Fibroblast of skin of back (primary cell): ENCODE results near the gene CHST11.
"Not testable (repeated sequence)": the region's sequence is repeated elsewhere in the genome, so short reads cannot be mapped to it uniquely, and the experiment has no call there.

Experiments used
- DNase-seq: peaks from one replicate; pipeline ENCODE4 v3.0.0-alpha.2; 2013

The CHST11 gene

GRCh38 chr12:104529130-104529874 is 72.6 kb downstream of the CHST11 start:
- no peak for DNase-seq

DNA sequence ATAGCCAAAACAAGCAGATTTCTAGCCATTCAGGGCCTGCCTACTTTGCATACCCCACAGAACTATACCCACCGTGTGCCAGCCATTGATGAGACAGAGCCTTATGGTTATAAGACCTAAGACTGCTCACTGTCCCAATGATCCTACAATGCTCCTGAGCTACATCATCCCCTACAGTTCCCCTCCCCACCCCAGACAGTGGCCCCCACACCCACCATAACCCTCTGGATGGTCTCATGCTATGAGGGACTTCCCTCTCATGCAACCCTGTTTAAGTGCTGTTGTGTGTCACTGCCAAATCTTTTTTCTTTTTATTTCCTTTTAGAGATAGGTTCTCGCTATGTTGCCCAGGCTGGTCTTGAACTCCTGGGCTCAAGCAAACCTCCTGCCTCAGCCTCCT is 75.9 kb downstream of the CHST11 start:
- no peak for DNase-seq

DNA sequence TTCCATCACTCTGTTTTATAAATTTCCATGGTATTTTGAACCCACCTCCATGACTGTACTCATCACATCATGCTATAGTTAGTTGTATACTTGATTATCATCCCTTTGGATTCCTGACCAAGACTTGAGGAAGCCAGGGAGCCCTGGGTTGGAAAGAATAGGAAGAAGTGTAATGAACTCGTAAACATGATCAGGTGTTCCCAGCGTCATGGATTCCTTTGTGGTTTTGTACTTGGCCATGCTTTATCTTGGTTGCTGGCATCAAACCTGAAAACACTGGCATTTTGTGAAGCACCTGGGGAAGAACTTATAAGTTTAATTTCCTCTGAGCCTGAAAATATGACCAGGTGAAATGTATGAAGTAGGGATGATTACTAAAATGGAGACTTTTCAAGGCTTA is 76.4 kb downstream of the CHST11 start:
- no peak for DNase-seq

- no peak for DNase-seq
Observed at GRCh38 chr12:104534162-104534856, 77.6 kb downstream of the CHST11 start.

- no peak for DNase-seq
Observed at GRCh38 chr12:104534857-104535248, 78.1 kb downstream of the CHST11 start.

DNA sequence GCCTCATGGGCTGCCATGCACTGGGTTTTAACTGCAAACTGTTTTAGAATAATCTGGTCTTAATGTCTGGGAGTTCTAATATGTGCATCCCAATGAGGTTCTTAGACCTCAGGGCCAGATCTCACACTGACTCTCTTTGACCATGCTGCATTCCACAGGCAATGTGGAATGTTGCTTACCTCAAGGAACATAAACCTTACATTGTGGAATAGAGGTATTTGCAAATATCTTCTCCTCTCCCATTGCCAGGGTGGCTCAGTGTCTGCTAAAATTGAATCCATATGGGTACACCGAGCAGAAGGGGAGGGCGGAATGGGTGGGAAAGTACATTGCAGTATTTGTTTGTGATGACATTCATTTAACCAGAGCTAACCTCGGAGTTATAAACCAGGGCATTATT is 78.6 kb downstream of the CHST11 start:
- DNase-seq: peak; percentile 15

GRCh38 chr12:104536841-104537240 is 80.1 kb downstream of the CHST11 start:
- DNase-seq: no peak

GRCh38 chr12:104538056-104538455 is 81.3 kb downstream of the CHST11 start:
- peak; percentile 22 for DNase-seq

DNA sequence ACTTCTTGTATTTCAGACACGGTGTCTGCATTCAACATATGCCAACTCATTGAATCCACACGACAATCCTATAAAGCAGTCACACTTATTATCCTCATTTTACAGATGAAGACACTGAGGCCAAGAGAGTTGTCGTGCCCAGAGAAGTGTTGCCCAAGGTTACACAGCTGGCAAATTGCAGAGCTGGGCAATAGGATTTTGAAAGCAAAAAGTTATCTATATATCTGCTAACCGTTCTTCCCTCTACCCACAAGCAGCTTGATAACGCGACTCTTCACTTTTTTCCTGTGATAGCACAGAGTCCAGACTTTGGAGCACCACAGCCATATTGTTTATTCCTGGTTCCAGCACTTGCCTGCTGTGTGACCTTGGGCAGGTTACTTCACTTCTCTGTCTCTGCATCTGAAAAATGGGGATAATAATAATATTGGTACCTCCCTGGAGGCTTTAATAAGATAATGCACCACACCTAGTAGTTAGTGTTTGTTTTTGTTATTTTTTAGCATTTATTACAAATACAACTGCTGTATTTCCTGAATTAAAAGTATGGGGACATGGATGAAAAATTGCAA is 82.2 kb downstream of the CHST11 start:
- DNase-seq: no peak

DNA sequence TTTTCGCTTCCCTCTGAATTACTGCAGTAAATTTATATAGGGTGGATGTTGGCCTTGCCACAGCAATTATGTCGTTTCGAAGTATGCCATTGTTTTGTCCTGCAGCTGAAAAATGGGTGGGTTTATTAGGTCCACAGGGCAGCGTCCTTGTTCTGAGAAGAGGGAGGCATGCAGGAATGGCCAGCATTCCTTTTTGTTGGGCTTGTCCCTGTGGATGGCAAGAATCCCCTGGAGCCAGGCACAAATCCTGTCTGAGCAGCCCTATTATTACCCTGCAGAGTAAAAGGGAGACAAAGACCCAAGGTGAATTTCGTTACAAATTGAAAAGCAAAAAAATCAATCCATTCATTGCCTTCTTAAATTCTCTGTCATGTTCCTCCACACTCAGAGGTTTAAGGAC is 88.1 kb downstream of the CHST11 start:
- no peak for DNase-seq

DNA sequence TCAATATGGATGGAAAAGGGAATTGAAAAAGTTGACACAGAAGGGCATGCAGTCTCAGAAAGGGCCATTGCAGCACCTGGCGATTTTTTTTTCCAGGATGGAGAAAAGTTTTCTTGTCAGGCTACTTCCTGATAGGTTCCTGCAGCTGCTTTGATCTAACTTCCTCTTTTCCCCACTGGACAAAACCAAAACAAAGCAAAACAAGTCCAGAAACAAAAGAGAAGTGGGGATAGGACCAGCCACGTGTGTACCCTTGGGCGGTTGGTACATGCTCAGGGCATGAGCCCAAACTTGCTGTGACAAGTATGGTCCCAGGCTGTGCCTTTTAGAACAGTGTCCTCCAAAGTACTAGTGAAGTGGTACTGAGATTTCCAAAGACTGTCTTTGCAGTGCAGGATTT is 89.8 kb downstream of the CHST11 start:
- DNase-seq: no peak

- DNase-seq: no peak
Observed at GRCh38 chr12:104547235-104547634, 90.5 kb downstream of the CHST11 start.

- peak; percentile 64 for DNase-seq
Observed at GRCh38 chr12:104549815-104550480, 93.2 kb downstream of the CHST11 start.

GRCh38 chr12:104551313-104551931 is 94.7 kb downstream of the CHST11 start:
- no peak for DNase-seq

DNA sequence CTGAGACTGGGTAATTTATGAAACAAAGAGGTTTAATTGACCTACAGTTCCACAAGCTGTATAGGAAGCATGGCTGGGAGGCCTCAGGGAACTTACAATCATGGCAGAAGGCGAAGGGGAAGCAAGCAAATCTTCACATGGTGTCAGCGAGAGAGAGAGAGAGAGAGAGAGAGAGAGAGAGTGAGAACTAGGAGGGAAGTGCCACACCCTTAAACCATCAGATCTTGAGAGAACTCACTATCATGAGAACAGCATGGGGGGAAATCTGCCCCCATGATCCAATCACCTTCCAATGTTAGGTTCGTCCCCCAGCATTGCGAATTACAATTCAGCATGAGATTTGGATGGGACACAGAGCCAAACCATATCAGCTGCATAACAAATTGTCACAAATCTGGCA is 96.7 kb downstream of the CHST11 start:
- DNase-seq: no peak

- no peak for DNase-seq
Observed at GRCh38 chr12:104555648-104556047, 98.9 kb downstream of the CHST11 start.

- DNase-seq: no peak
Observed at GRCh38 chr12:104557488-104558195, 100.9 kb downstream of the CHST11 start.

DNA sequence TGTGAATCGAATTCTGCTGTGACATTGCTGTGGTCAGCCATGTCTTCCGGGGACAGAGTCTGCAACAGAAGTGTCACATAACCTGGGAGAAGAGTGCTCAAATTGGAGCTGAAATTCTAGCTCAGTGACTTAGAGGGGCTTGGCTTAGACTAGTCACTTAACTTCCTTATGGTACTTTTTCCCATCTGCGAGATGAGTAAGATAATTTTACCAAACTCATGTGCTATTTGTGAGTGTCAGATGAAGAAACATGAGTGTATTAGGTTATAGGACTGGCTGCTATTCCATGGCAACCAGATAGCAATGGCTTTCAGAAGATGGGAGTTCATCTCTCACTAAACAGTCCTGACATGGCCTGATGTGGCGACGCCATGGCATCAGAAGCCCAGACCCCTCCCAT is 104.1 kb downstream of the CHST11 start:
- DNase-seq: no peak

DNA sequence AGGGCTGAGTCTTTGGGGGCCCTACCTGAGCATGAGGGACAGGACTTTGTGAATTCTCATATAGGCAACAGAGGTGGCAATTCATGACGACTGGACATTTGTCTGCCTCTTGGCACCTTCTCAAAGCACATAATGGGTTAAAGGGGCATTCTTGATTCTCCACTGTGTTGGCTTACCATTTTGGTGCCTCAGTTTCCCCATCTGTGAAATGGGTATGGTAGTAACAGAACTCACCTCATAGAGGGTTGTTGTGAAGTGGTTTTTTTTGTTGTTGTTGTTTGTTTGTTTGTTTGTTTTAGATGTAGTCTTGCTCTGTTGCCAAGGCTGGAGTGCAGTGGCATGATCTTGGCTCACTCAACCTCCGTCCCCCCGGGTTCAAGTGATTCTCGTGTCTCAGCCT is 106.0 kb downstream of the CHST11 start:
- DNase-seq: no peak

DNA sequence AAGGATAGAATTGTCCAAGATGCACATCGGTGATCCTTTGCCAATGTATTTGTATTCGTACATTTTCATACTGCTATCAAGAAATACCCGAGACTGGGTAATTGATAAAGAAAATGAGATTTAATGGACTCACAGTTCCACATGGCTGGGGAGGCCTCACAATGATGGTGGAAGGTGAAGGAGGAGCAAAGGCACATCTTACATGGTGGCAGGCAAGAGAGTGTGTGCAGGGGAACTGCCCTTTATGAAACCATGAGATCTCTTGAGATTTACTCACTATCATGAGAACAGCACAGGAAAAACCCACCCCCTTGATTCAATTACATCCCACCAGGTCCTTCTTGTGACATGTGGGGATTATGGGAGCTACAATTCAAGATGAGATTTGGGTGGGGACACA is 107.9 kb downstream of the CHST11 start:
- not testable (repeated sequence) for DNase-seq

DNA sequence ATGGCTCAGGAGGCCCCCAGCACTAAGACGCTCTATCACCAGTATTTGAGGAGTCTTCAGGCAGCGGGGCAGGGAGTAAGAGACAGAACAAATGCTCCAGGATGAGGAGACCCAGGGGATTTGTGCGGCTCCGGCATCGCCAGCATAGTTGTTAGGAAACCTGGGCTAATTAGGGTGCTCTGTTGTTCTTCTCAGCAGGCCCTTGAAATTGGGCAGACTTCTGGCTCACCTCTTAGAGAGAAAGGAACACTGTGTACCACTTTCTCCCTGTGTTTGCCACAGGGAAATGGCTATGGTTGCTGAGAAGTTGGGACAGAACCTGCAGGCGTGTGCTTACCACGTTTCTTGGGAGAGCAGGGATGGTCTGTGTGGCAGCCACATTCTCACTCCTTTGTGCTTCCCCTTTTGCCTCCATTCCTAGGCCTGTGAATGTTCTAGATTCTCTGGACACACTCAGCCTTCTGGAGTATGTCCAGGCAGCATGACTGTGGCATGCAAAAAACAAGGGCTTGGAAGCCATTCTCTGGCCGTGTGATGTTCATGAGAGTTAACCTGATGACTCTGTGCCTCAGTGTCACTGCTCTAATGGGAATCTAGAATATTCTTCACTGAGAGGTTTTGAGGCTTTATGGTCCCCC is 109.0 kb downstream of the CHST11 start:
- no peak for DNase-seq
